Trophoblast cell (in vitro differentiated cells and primary cell): Measurements from ENCODE around the gene DNM3.

Source experiments
- DNase-seq, 2 donors: peaks; one replicate each; pipeline ENCODE4 v3.0.0-alpha.2; 2016
- H2AFZ ChIP-seq: 2 replicates; pipeline ENCODE4 v1.6.1; 2013; ENCODE audit warnings: low read length, moderate library complexity, mild to moderate bottlenecking; ENCODE audit not compliant: insufficient read depth, poor library complexity
- H2AK5ac ChIP-seq: 2 replicates; pipeline ENCODE4 v1.6.1; 2013; ENCODE audit warnings: mild to moderate bottlenecking, low read length
- H2BK120ac ChIP-seq: 2 replicates; pipeline ENCODE4 v1.6.1; 2013; ENCODE audit warnings: low read length, mild to moderate bottlenecking, moderate library complexity; ENCODE audit not compliant: insufficient read depth, poor library complexity
- H2BK12ac ChIP-seq: 2 replicates; pipeline ENCODE4 v1.6.1; 2013; ENCODE audit warnings: mild to moderate bottlenecking, low read length, moderate library complexity
- H2BK5ac ChIP-seq: 2 replicates; pipeline ENCODE4 v1.6.1; 2013; ENCODE audit warnings: low read length, low read depth, moderate library complexity, mild to moderate bottlenecking; ENCODE audit not compliant: poor library complexity
- H3K14ac ChIP-seq: 2 replicates; pipeline ENCODE4 v1.6.1; 2013; ENCODE audit warnings: mild to moderate bottlenecking, low read length
- H3K18ac ChIP-seq: 2 replicates; pipeline ENCODE4 v1.6.1; 2013; ENCODE audit warnings: mild to moderate bottlenecking, low read length
- H3K23ac ChIP-seq: 2 replicates; pipeline ENCODE4 v1.6.1; 2013; ENCODE audit warnings: low read length
- H3K27ac ChIP-seq: 2 replicates; pipeline ENCODE4 v1.5.1; 2013; ENCODE audit warnings: low read depth, mild to moderate bottlenecking, inconsistent platforms, low read length, moderate library complexity
- H3K27me3 ChIP-seq: 2 replicates; pipeline ENCODE4 v1.6.1; 2013; ENCODE audit warnings: inconsistent platforms, mild to moderate bottlenecking, low read length, moderate library complexity; ENCODE audit not compliant: insufficient read depth
- H3K36me3 ChIP-seq, 2 experiments: 1 replicate in 1 of 2; 2 replicates in 1 of 2; pipeline ENCODE4 v1.6.1; 2013; ENCODE audit warnings: low read length in 2 of 2, mild to moderate bottlenecking in 2 of 2, moderate library complexity in 1 of 2; ENCODE audit not compliant: insufficient read depth in 2 of 2, control insufficient read depth in 1 of 2
- H3K4ac ChIP-seq: 2 replicates; pipeline ENCODE4 v1.6.1; 2013; ENCODE audit warnings: low read depth, mild to moderate bottlenecking, low read length, moderate library complexity
- H3K4me1 ChIP-seq, 2 experiments: 1 replicate in 1 of 2; 2 replicates in 1 of 2; pipeline ENCODE4 v1.6.1; 2013; ENCODE audit warnings: low read length in 2 of 2, mild to moderate bottlenecking in 2 of 2, moderate library complexity in 1 of 2; ENCODE audit not compliant: insufficient read depth in 2 of 2, control insufficient read depth in 1 of 2
- H3K4me2 ChIP-seq: 2 replicates; pipeline ENCODE4 v1.6.1; 2013; ENCODE audit warnings: inconsistent platforms, mild to moderate bottlenecking, low read length, moderate library complexity
- H3K4me3 ChIP-seq: 2 replicates; pipeline ENCODE4 v1.5.1; 2013; ENCODE audit warnings: mild to moderate bottlenecking, low read depth, low read length, inconsistent platforms
- H3K79me1 ChIP-seq: one replicate; pipeline ENCODE4 v1.6.1; 2013; ENCODE audit warnings: low read length
- H3K79me2 ChIP-seq: 2 replicates; pipeline ENCODE4 v1.6.1; 2013; ENCODE audit warnings: low read length, mild to moderate bottlenecking; ENCODE audit not compliant: control insufficient read depth, insufficient read depth, poor library complexity
- H3K9ac ChIP-seq: 2 replicates; pipeline ENCODE4 v1.6.1; 2013; ENCODE audit warnings: mild to moderate bottlenecking, low read length
- H3K9me3 ChIP-seq: 2 replicates; pipeline ENCODE4 v1.6.1; 2013; ENCODE audit warnings: low read depth, mild to moderate bottlenecking, control low read depth, inconsistent platforms, low read length; ENCODE audit not compliant: insufficient read depth
- H4K12ac ChIP-seq: 2 replicates; pipeline ENCODE4 v1.6.1; 2013; ENCODE audit warnings: low read depth, mild to moderate bottlenecking, low read length, moderate library complexity
- H4K8ac ChIP-seq: 2 replicates; pipeline ENCODE4 v1.6.1; 2013; ENCODE audit warnings: low read depth, mild to moderate bottlenecking, low read length, moderate library complexity
- H4K91ac ChIP-seq: one replicate; pipeline ENCODE4 v1.6.1; 2013; ENCODE audit warnings: low read depth, mild to moderate bottlenecking, low read length, moderate library complexity
- WGBS: extraction: QIAGEN DNeasy Blood & Tissue Kit; methylation state at CpG from one replicate; pipeline ENCODE4 v1.1.7; 2013; ENCODE audit warnings: missing lambda C conversion rate; ENCODE audit not compliant: insufficient read length, insufficient coverage; ENCODE audit errors: extremely low coverage; 5-methylcytosine and 5-hydroxymethylcytosine counted together

The DNM3 gene

GRCh38 chr1:172184506-172185191 lies 343.4 kb downstream of the DNM3 start:
- H4K12ac ChIP-seq, result no peak overlapping the region
- no peaks in the 10 kb centered on the region for H3K27me3 ChIP-seq
- WGBS, result no CpG with 5 or more reads among the region's 4 CpGs
- no peak overlapping the region for H2BK5ac ChIP-seq
- DNase-seq, result no peak
- no peaks in the 10 kb centered on the region for H3K9me3 ChIP-seq
- H3K4ac ChIP-seq, result no peak overlapping the region
- no peak overlapping the region for H2AK5ac ChIP-seq
- no peaks in the 10 kb centered on the region for H3K4me1 ChIP-seq
- no peak overlapping the region for H3K23ac ChIP-seq
- no peak overlapping the region for H2BK120ac ChIP-seq
- H3K79me2 ChIP-seq, result no peaks in the 10 kb centered on the region
- H4K8ac ChIP-seq, result no peak overlapping the region
- no peak overlapping the region for H2AFZ ChIP-seq
- no peak overlapping the region for H3K27ac ChIP-seq
- H3K79me1 ChIP-seq, result no peaks in the 10 kb centered on the region
- H4K91ac ChIP-seq, result peak overlapping the region; percentile 47
- H3K4me2 ChIP-seq, result no peak overlapping the region
- no peak overlapping the region for H3K18ac ChIP-seq
- no peak overlapping the region for H3K9ac ChIP-seq
- no peaks in the 10 kb centered on the region for H3K36me3 ChIP-seq
- H3K4me3 ChIP-seq, result no peak overlapping the region
- H2BK12ac ChIP-seq, result peak overlapping the region; percentile 64
- no peak overlapping the region for H3K14ac ChIP-seq

GRCh38 chr1:172185211-172185610 lies 343.9 kb downstream of the DNM3 start:
- Histone ChIP-seq H4K8ac (no peak overlapping the region), H3K4ac (no peak overlapping the region), H3K23ac (no peak overlapping the region), H3K36me3 (no peaks in the 10 kb centered on the region), H2BK12ac (no peak overlapping the region), H3K9ac (no peak overlapping the region), H3K79me2 (no peaks in the 10 kb centered on the region), H4K12ac (no peak overlapping the region), H3K4me1 (no peaks in the 10 kb centered on the region), H3K18ac (no peak overlapping the region), H3K9me3 (no peaks in the 10 kb centered on the region), H3K27ac (no peak overlapping the region), H3K4me3 (no peak overlapping the region), H2BK120ac (no peak overlapping the region), H2AFZ (no peak overlapping the region), H3K27me3 (no peaks in the 10 kb centered on the region), H4K91ac (peak overlapping the region; percentile 47), H3K79me1 (no peaks in the 10 kb centered on the region), H2BK5ac (no peak overlapping the region), H2AK5ac (no peak overlapping the region), H3K14ac (no peak overlapping the region), H3K4me2 (no peak overlapping the region)
- no peak for DNase-seq

GRCh38 chr1:172185996-172186395 lies 344.7 kb downstream of the DNM3 start:
- H3K4me2 ChIP-seq, result no peak overlapping the region
- no CpG with 5 or more reads among the region's 3 CpGs for WGBS

GRCh38 chr1:172201572-172201971 lies 360.3 kb downstream of the DNM3 start:
- H3K18ac ChIP-seq, result no peak overlapping the region
- DNase-seq, result no peak
- no peaks in the 10 kb centered on the region for H3K4me1 ChIP-seq
- H3K23ac ChIP-seq, result no peak overlapping the region
- H2BK5ac ChIP-seq, result no peak overlapping the region
- H3K79me1 ChIP-seq, result no peaks in the 10 kb centered on the region
- no peaks in the 10 kb centered on the region for H3K27me3 ChIP-seq
- no peak overlapping the region for H2BK120ac ChIP-seq
- no peak overlapping the region for H3K4me2 ChIP-seq
- H4K91ac ChIP-seq, result no peak overlapping the region
- no peak overlapping the region for H3K14ac ChIP-seq
- no peak overlapping the region for H3K9ac ChIP-seq
- H2AK5ac ChIP-seq, result no peak overlapping the region
- no peak overlapping the region for H3K27ac ChIP-seq
- peaks cover 2% of the 10 kb centered on the region for H3K9me3 ChIP-seq
- no peaks in the 10 kb centered on the region for H3K79me2 ChIP-seq
- no peak overlapping the region for H2BK12ac ChIP-seq
- H4K8ac ChIP-seq, result no peak overlapping the region
- H3K4ac ChIP-seq, result no peak overlapping the region
- H3K4me3 ChIP-seq, result no peak overlapping the region
- no peak overlapping the region for H2AFZ ChIP-seq
- H4K12ac ChIP-seq, result no peak overlapping the region
- no CpG with 5 or more reads among the region's 3 CpGs for WGBS
- no peaks in the 10 kb centered on the region for H3K36me3 ChIP-seq

More at GRCh38 chr1:172185996-172186395, 344.7 kb downstream of the DNM3 start:
- no peak overlapping the region for H4K91ac ChIP-seq
- H3K79me1 ChIP-seq, result no peaks in the 10 kb centered on the region
- no peak overlapping the region for H3K9ac ChIP-seq
- no peaks in the 10 kb centered on the region for H3K36me3 ChIP-seq
- no peak overlapping the region for H3K23ac ChIP-seq
- H3K9me3 ChIP-seq, result no peaks in the 10 kb centered on the region
- no peaks in the 10 kb centered on the region for H3K79me2 ChIP-seq
- H3K27me3 ChIP-seq, result no peaks in the 10 kb centered on the region
- H2BK120ac ChIP-seq, result no peak overlapping the region
- no peak overlapping the region for H3K4ac ChIP-seq
- no peaks in the 10 kb centered on the region for H3K4me1 ChIP-seq
- no peak overlapping the region for H3K18ac ChIP-seq
- H4K8ac ChIP-seq, result no peak overlapping the region
- no peak overlapping the region for H2BK12ac ChIP-seq
- no peak overlapping the region for H3K27ac ChIP-seq
- H2AK5ac ChIP-seq, result no peak overlapping the region
- no peak overlapping the region for H3K4me3 ChIP-seq
- H4K12ac ChIP-seq, result no peak overlapping the region
- H2AFZ ChIP-seq, result no peak overlapping the region
- DNase-seq, result no peak
- H2BK5ac ChIP-seq, result no peak overlapping the region
- H3K14ac ChIP-seq, result no peak overlapping the region
